ENCODE results near the gene NOCT.
"Not testable (repeated sequence)": the region's sequence is repeated elsewhere in the genome, so short reads cannot be mapped to it uniquely, and the experiment has no call there.

Gene NOCT

GRCh38 chr4:139025841-139026240, 10.3 kb downstream of the NOCT start:
- 100% methylated on average over 1 of the region's 1 CpG for WGBS
- H3K9me3 ChIP-seq (ENCODE audit: insufficient read depth, low read depth, low read length) = no peaks in the 10 kb centered on the region
- H3K4me1 ChIP-seq (ENCODE audit: insufficient read depth, low read length) = peaks cover 35% of the 10 kb centered on the region; the same call in 1 of the 2 replicates
- H3K36me3 ChIP-seq (ENCODE audit: insufficient read depth, low read length) = peaks cover 11% of the 10 kb centered on the region; the same call in 1 of the 2 replicates
- no peak overlapping the region for H3K9ac ChIP-seq (ENCODE audit: low read depth, low read length)
- H3K4me3 ChIP-seq (ENCODE audit: low read length) = no peak overlapping the region
- no peaks in the 10 kb centered on the region for H3K27me3 ChIP-seq (ENCODE audit: insufficient read depth, low read length)
- no peak overlapping the region for H3K27ac ChIP-seq (ENCODE audit: low read depth, low read length)

- 94% methylated on average over 5 of the region's 5 CpGs for WGBS
- H3K9ac ChIP-seq (ENCODE audit: low read depth, low read length) = no peak overlapping the region
- H3K27ac ChIP-seq (ENCODE audit: low read depth, low read length) = no peak overlapping the region; the same call in 1 of the 2 replicates
Observed at GRCh38 chr4:139027776-139028175, 12.2 kb downstream of the NOCT start.

GRCh38 chr4:139028191-139028661, 12.6 kb downstream of the NOCT start:
- Histone ChIP-seq H3K36me3 (ENCODE audit: insufficient read depth, low read length) (peaks cover 4% of the 10 kb centered on the region; the same call in 1 of the 2 replicates), H3K9ac (ENCODE audit: low read depth, low read length) (no peak overlapping the region), H3K27ac (ENCODE audit: low read depth, low read length) (no peak overlapping the region; the same call in 1 of the 2 replicates), H3K4me3 (ENCODE audit: low read length) (no peak overlapping the region), H3K9me3 (ENCODE audit: insufficient read depth, low read depth, low read length) (no peaks in the 10 kb centered on the region), H3K27me3 (ENCODE audit: insufficient read depth, low read length) (no peaks in the 10 kb centered on the region), H3K4me1 (ENCODE audit: insufficient read depth, low read length) (peaks cover 21% of the 10 kb centered on the region; the same call in 1 of the 2 replicates)
- 87% methylated on average over 11 of the region's 11 CpGs for WGBS

More at GRCh38 chr4:139027776-139028175, 12.2 kb downstream of the NOCT start:
- Histone ChIP-seq H3K4me1 (ENCODE audit: insufficient read depth, low read length) (peaks cover 21% of the 10 kb centered on the region; the same call in 1 of the 2 replicates), H3K36me3 (ENCODE audit: insufficient read depth, low read length) (peaks cover 4% of the 10 kb centered on the region; the same call in 1 of the 2 replicates), H3K27me3 (ENCODE audit: insufficient read depth, low read length) (no peaks in the 10 kb centered on the region), H3K4me3 (ENCODE audit: low read length) (no peak overlapping the region), H3K9me3 (ENCODE audit: insufficient read depth, low read depth, low read length) (no peaks in the 10 kb centered on the region)

DNA sequence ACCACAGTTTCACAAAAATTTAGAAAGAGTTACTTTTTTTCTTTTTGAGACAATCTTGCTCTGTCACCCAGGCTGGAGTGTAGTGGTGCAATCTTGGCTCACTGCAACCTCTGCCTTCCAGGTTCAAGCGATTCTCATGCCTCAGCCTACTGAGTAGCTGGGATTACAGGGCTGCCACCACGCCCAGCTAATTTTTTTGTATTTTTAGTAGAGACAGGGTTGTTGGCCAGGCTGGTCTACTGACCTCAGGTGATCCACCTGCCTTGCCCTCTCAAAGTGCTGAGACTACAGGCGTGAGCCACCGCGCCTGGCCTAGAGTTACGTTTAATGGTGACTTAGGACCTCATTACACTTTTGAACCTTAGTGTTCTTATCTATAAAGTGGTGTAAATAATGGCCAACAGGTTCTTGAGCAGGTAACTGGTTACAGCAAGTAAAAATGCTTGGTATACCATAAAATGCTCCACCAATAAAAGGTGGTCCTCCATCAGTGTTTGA, 14.3 kb downstream of the NOCT start:
- H3K9me3 ChIP-seq (ENCODE audit: insufficient read depth, low read depth, low read length); H3K27ac ChIP-seq (ENCODE audit: low read depth, low read length); H3K4me3 ChIP-seq (ENCODE audit: low read length); H3K36me3 ChIP-seq (ENCODE audit: insufficient read depth, low read length); H3K9ac ChIP-seq (ENCODE audit: low read depth, low read length); H3K27me3 ChIP-seq (ENCODE audit: insufficient read depth, low read length): not testable (repeated sequence)
- 95% methylated on average over 6 of the region's 6 CpGs for WGBS
- peaks cover 15% of the 10 kb centered on the region; the same call in 1 of the 2 replicates for H3K4me1 ChIP-seq (ENCODE audit: insufficient read depth, low read length)

GRCh38 chr4:139030614-139031235, 15.1 kb downstream of the NOCT start:
- peaks cover 4% of the 10 kb centered on the region; the same call in 1 of the 2 replicates for H3K36me3 ChIP-seq (ENCODE audit: insufficient read depth, low read length)
- 71% methylated on average over 14 of the region's 14 CpGs for WGBS
- no peaks in the 10 kb centered on the region for H3K27me3 ChIP-seq (ENCODE audit: insufficient read depth, low read length)
- no peaks in the 10 kb centered on the region for H3K9me3 ChIP-seq (ENCODE audit: insufficient read depth, low read depth, low read length)
- peaks cover 12% of the 10 kb centered on the region; the same call in 1 of the 2 replicates for H3K4me1 ChIP-seq (ENCODE audit: insufficient read depth, low read length)
- H3K27ac ChIP-seq (ENCODE audit: low read depth, low read length) = no peak overlapping the region
- H3K9ac ChIP-seq (ENCODE audit: low read depth, low read length) = no peak overlapping the region
- no peak overlapping the region for H3K4me3 ChIP-seq (ENCODE audit: low read length)

GRCh38 chr4:139035650-139036049, 20.1 kb downstream of the NOCT start:
- Histone ChIP-seq H3K9me3 (ENCODE audit: insufficient read depth, low read depth, low read length) (no peaks in the 10 kb centered on the region), H3K27me3 (ENCODE audit: insufficient read depth, low read length) (no peaks in the 10 kb centered on the region), H3K9ac (ENCODE audit: low read depth, low read length) (no peak overlapping the region), H3K4me3 (ENCODE audit: low read length) (no peak overlapping the region), H3K36me3 (ENCODE audit: insufficient read depth, low read length) (peaks cover 5% of the 10 kb centered on the region; the same call in 1 of the 2 replicates), H3K27ac (ENCODE audit: low read depth, low read length) (no peak overlapping the region), H3K4me1 (ENCODE audit: insufficient read depth, low read length) (peaks cover 4% of the 10 kb centered on the region; the same call in 1 of the 2 replicates)
- 94% methylated on average over 5 of the region's 5 CpGs for WGBS

DNA sequence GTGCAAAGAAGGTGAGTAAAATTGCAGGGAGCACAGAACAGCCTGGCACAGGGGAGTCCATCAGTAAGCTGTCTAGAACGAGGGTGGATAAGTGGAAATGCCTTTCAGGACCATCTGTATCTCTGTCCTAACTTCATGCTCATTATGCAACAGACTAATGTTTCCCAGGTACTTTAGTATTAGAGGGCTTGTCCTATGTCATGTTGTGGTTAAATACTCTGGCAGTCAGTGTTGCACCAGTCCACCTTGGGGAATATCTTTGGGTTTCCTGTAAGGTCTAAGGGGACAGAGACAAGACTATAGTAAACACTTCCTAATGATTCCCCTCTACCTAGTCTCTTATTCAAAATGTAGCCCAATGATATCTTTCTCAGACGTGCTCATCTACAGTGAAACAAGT, 21.3 kb downstream of the NOCT start:
- WGBS = 92% methylated on average over 2 of the region's 2 CpGs
- Histone ChIP-seq H3K36me3 (ENCODE audit: insufficient read depth, low read length) (peaks cover 11% of the 10 kb centered on the region; the same call in 1 of the 2 replicates), H3K4me1 (ENCODE audit: insufficient read depth, low read length) (peaks cover 4% of the 10 kb centered on the region; the same call in 1 of the 2 replicates)

DNA sequence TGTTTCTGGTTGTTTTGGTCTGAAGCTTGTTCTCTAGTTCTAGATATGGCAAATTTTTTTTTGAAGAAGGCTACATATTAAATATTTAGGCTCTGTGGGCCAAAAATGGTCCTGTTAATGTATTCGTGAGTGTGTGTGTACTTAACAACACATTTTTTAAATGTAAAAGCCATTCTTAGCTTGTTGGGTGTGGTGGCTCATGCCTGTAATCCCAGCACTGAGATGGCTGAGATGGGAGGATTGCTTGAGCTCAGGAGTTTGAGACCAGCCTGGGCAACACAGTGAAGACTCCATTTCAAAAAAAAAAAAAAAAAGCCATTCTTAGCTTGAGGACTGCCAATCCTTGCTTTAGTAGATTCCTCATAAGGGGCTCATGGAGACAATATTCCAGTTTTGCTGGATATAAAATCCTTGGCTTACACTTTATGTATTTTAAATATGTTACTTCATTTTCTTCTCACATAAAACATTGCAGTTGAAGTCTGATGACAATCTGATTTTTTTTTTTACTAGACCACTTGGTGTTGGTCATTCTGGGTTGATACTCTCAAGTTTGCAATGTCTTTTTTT, 23.4 kb downstream of the NOCT start:
- H3K9me3 ChIP-seq (ENCODE audit: insufficient read depth, low read depth, low read length) = no peaks in the 10 kb centered on the region
- H3K27me3 ChIP-seq (ENCODE audit: insufficient read depth, low read length) = no peaks in the 10 kb centered on the region
- H3K36me3 ChIP-seq (ENCODE audit: insufficient read depth, low read length) = peaks cover 20% of the 10 kb centered on the region
- no peak overlapping the region for H3K9ac ChIP-seq (ENCODE audit: low read depth, low read length)
- no peak overlapping the region for H3K27ac ChIP-seq (ENCODE audit: low read depth, low read length)
- no CpG with 5 or more reads among the region's 1 CpG for WGBS
- peaks cover under 1% of the 10 kb centered on the region; the same call in 1 of the 2 replicates for H3K4me1 ChIP-seq (ENCODE audit: insufficient read depth, low read length)
- no peak overlapping the region for H3K4me3 ChIP-seq (ENCODE audit: low read length)

More for the DNA sequence above, 21.3 kb downstream of the NOCT start:
- H3K27ac ChIP-seq (ENCODE audit: low read depth, low read length) = no peak overlapping the region
- no peak overlapping the region for H3K4me3 ChIP-seq (ENCODE audit: low read length)
- no peaks in the 10 kb centered on the region for H3K27me3 ChIP-seq (ENCODE audit: insufficient read depth, low read length)
- H3K9ac ChIP-seq (ENCODE audit: low read depth, low read length) = no peak overlapping the region
- no peaks in the 10 kb centered on the region for H3K9me3 ChIP-seq (ENCODE audit: insufficient read depth, low read depth, low read length)

GRCh38 chr4:139042981-139043460, 27.4 kb downstream of the NOCT start:
- 95% methylated on average over 10 of the region's 10 CpGs for WGBS
- Histone ChIP-seq H3K27ac (ENCODE audit: low read depth, low read length) (no peak overlapping the region), H3K4me3 (ENCODE audit: low read length) (no peak overlapping the region), H3K4me1 (ENCODE audit: insufficient read depth, low read length) (no peaks in the 10 kb centered on the region), H3K9me3 (ENCODE audit: insufficient read depth, low read depth, low read length) (no peaks in the 10 kb centered on the region), H3K9ac (ENCODE audit: low read depth, low read length) (no peak overlapping the region), H3K27me3 (ENCODE audit: insufficient read depth, low read length) (no peaks in the 10 kb centered on the region), H3K36me3 (ENCODE audit: insufficient read depth, low read length) (peaks cover 52% of the 10 kb centered on the region)

- no peak overlapping the region for H3K27ac ChIP-seq (ENCODE audit: low read depth, low read length)
- H3K9me3 ChIP-seq (ENCODE audit: insufficient read depth, low read depth, low read length) = no peaks in the 10 kb centered on the region
- H3K4me1 ChIP-seq (ENCODE audit: insufficient read depth, low read length) = no peaks in the 10 kb centered on the region
- H3K27me3 ChIP-seq (ENCODE audit: insufficient read depth, low read length) = no peaks in the 10 kb centered on the region
- H3K36me3 ChIP-seq (ENCODE audit: insufficient read depth, low read length) = peaks cover 59% of the 10 kb centered on the region
- H3K4me3 ChIP-seq (ENCODE audit: low read length) = no peak overlapping the region
- WGBS = 92% methylated on average over 2 of the region's 2 CpGs
- H3K9ac ChIP-seq (ENCODE audit: low read depth, low read length) = no peak overlapping the region
Observed at GRCh38 chr4:139044291-139044690, 28.7 kb downstream of the NOCT start.

- no peak overlapping the region for H3K9ac ChIP-seq (ENCODE audit: low read depth, low read length)
- no peaks in the 10 kb centered on the region for H3K9me3 ChIP-seq (ENCODE audit: insufficient read depth, low read depth, low read length)
- peaks cover 8% of the 10 kb centered on the region; the same call in 1 of the 2 replicates for H3K4me1 ChIP-seq (ENCODE audit: insufficient read depth, low read length)
- H3K36me3 ChIP-seq (ENCODE audit: insufficient read depth, low read length) = peaks cover 64% of the 10 kb centered on the region
- no peak overlapping the region for H3K4me3 ChIP-seq (ENCODE audit: low read length)
- 91% methylated on average over 2 of the region's 3 CpGs for WGBS
- no peak overlapping the region for H3K27ac ChIP-seq (ENCODE audit: low read depth, low read length)
- no peaks in the 10 kb centered on the region for H3K27me3 ChIP-seq (ENCODE audit: insufficient read depth, low read length)
Observed at GRCh38 chr4:139048026-139048425, 32.4 kb downstream of the NOCT start.
